K562 (cell line): ENCODE results near the gene PDE11A. TPM values are rescaled to one million over a fixed set of nuclear protein-coding genes. Genes with fewer than 3 reads are reported as not detected.

ENCODE experiments used
- ATAC-seq: fragments of 200-7000 bp; cut with Tn5 transposase; 3 replicates; pipeline ENCODE4 v1.9.1; 2020; ENCODE audit warnings: moderate library complexity
- BruUV-seq: library from RNA; stranded (reverse); fragments of 400-500 nt; replicated peaks from 2 replicates; lab custom pipeline; 2021; lab: Mats Ljungman, UMichigan
- CTCF ChIA-PET: fragments of 300-600 bp; formaldehyde crosslinking; extraction: SDS; loops from one replicate; lab custom pipeline; 2021; ENCODE audit warnings: low intra/inter-chr PET ratio; lab: Yijun Ruan, JAX
- POLR2A ChIA-PET: fragments of 300-600, 350-650 bp; sonication (Branson Sonifier 250); formaldehyde crosslinking; extraction: SDS; loops from one replicate; lab custom pipeline; 2021; ENCODE audit warnings: antibody characterized with exemption, inconsistent platforms; lab: Yijun Ruan, JAX
- DNase-seq, 4 experiments: peaks; one replicate each; pipeline versions ENCODE4 v3.0.0 to v3.0.0-alpha.2; 2011 to 2018; ENCODE audit warnings: low spot score in 3 of 4, mixed read lengths in 3 of 4; ENCODE audit errors: extremely low read depth in 1 of 4
- FAIRE-seq: peaks from 2 replicates; lab custom pipeline; 2011; peaks lifted over from hg19 to GRCh38; lab: Jason Lieb, UNC
- H2AFZ ChIP-seq: 2 replicates; pipeline ENCODE4 v1.6.0; 2011; ENCODE audit warnings: low read depth, low read length, control low read depth, inconsistent platforms
- H3K27ac ChIP-seq: fragments of 200-600 bp; 3 replicates; pipeline ENCODE4 v1.8.0; 2011; ENCODE audit warnings: low read depth, mild to moderate bottlenecking, control low read depth, inconsistent platforms, low read length, moderate library complexity, mixed read lengths; ENCODE audit errors: extremely low read depth
- H3K27me3 ChIP-seq, 2 experiments: fragments of 300-600 bp in 1 of 2; 2 replicates in 1 of 2; 3 replicates in 1 of 2; pipeline versions ENCODE4 v1.6.0 to v1.8.0; 2011; ENCODE audit warnings: inconsistent platforms in 2 of 2, low read length in 2 of 2, mild to moderate bottlenecking in 1 of 2, mixed read lengths in 1 of 2, moderate library complexity in 1 of 2; ENCODE audit not compliant: control insufficient read depth in 2 of 2, insufficient read depth in 2 of 2
- H3K36me3 ChIP-seq: fragments of 300-600 bp; 3 replicates; pipeline ENCODE4 v1.8.0; 2011; ENCODE audit warnings: mild to moderate bottlenecking, low read length, inconsistent platforms; ENCODE audit not compliant: control insufficient read depth, insufficient read depth
- H3K4me1 ChIP-seq, 2 experiments: fragments of 200-600 bp in 1 of 2; replicated peaks in 1 of 2; 2 replicates in 1 of 2; 3 replicates in 1 of 2; pipeline versions ENCODE4 v1.5.1 to v1.8.0; 2011; ENCODE audit warnings: inconsistent platforms in 2 of 2, low read length in 2 of 2, mild to moderate bottlenecking in 1 of 2, mixed read lengths in 1 of 2, moderate library complexity in 1 of 2; ENCODE audit not compliant: control insufficient read depth in 2 of 2, insufficient read depth in 2 of 2
- H3K4me2 ChIP-seq: 2 replicates; pipeline ENCODE4 v1.6.1; 2011; ENCODE audit warnings: low read length, control low read depth, inconsistent platforms, mixed read lengths; ENCODE audit not compliant: insufficient read depth
- H3K4me3 ChIP-seq: fragments of 200-600 bp; sonication (generic), shearing (Covaris generic); 2 replicates; pipeline ENCODE4 v1.5.1; 2016; ENCODE audit warnings: control low read depth, inconsistent platforms
- H3K79me2 ChIP-seq: fragments of 200-600 bp; 3 replicates; pipeline ENCODE4 v1.8.0; 2011; ENCODE audit warnings: low read length, inconsistent platforms; ENCODE audit not compliant: control insufficient read depth, insufficient read depth
- H3K9ac ChIP-seq, 2 experiments: 2 replicates each; pipeline versions ENCODE4 v1.6.0 to v1.6.1; 2011; ENCODE audit warnings: low read depth in 2 of 2, low read length in 2 of 2, control low read depth in 1 of 2, inconsistent platforms in 1 of 2, mild to moderate bottlenecking in 1 of 2, mixed read lengths in 1 of 2; ENCODE audit not compliant: insufficient read depth in 1 of 2
- H3K9me1 ChIP-seq: one replicate; pipeline ENCODE4 v1.6.0; 2011; ENCODE audit warnings: inconsistent platforms, mild to moderate bottlenecking, low read length, moderate library complexity; ENCODE audit not compliant: control insufficient read depth, insufficient read depth
- H3K9me3 ChIP-seq: replicated peaks from 2 replicates; pipeline ENCODE4 v1.5.1; 2011; ENCODE audit warnings: low read depth, low read length, inconsistent platforms; ENCODE audit not compliant: control insufficient read depth, insufficient read depth
- H4K20me1 ChIP-seq: replicated peaks from 2 replicates; pipeline ENCODE4 v1.6.1; 2011; ENCODE audit warnings: low read length, inconsistent platforms, mixed read lengths; ENCODE audit not compliant: control insufficient read depth, insufficient read depth
- HDGF ChIP-seq: fragments of 450-650 bp; IDR thresholded peaks from 2 replicates; pipeline ENCODE4 v1.6.1; 2016
- KLF13 ChIP-seq: fragments of 450-650 bp; IDR thresholded peaks from 2 replicates; pipeline ENCODE4 v1.6.1; 2016; ENCODE audit warnings: missing genetic modification characterization, low read depth, mild to moderate bottlenecking, missing compliant biosample characterization, moderate library complexity, borderline replicate concordance
- NCOA1 ChIP-seq: fragments of 450-650 bp; IDR thresholded peaks from 2 replicates; pipeline ENCODE4 v1.6.1; 2016; ENCODE audit warnings: low read depth
- POLR2A ChIP-seq: fragments of 450-650 bp; conservative IDR thresholded peaks from 2 replicates; pipeline ENCODE4 v1.6.1; 2016
- ZC3H4 ChIP-seq: sonication (generic); formaldehyde crosslinking; IDR thresholded peaks from 2 replicates; pipeline ENCODE4 v1.9.0; 2021; ENCODE audit warnings: missing genetic modification reagents, borderline replicate concordance
- ZNF395 ChIP-seq: fragments of 200-800 bp; sonication (Bioruptor generic); IDR thresholded peaks from 2 replicates; pipeline ENCODE4 v1.6.1; 2017; ENCODE audit warnings: missing genetic modification characterization, missing compliant biosample characterization
- WGBS: fragments of 100-300 bp; shearing (Covaris generic); methylation state at CpG from one replicate; pipeline ENCODE4 v1.1.6; 2016; ENCODE audit warnings: low coverage, mixed read lengths; ENCODE audit not compliant: insufficient coverage; ENCODE audit errors: missing lambda C conversion rate; 5-methylcytosine and 5-hydroxymethylcytosine counted together
- in situ Hi-C: fragments of 300-500 bp; cut with MboI; formaldehyde crosslinking; loops from 4 replicates; pipeline ENCODE4 v1.15.0; 2018; ENCODE audit warnings: inconsistent platforms, mixed read lengths
- intact Hi-C: fragments of 100-400 bp; cut with micrococcal nuclease; formaldehyde crosslinking; loops from 2 replicates; pipeline ENCODE4 v1.14.2; 2022
- polyA plus RNA-seq, 8 experiments: library from polyadenylated mRNA; depleted of rRNA in 4 of 8; stranded (reverse) in 5 of 8; unstranded in 3 of 8; fragments of >200 nt; fragmentation: Nextera tagmentation in 2 of 8; fragmentation: Illumina TruSeq in 1 of 8; extraction: Ambion mirVana in 2 of 8; extraction: Trizol in 1 of 8; gene quantifications; 2 replicates each; pipeline versions ENCODE4 v1.2.1 to v1.2.3, GENCODE V29; 2011 to 2014; ENCODE audit warnings: inconsistent platforms in 1 of 8, missing spikeins in 1 of 8
- total RNA-seq, 7 experiments: library from RNA; depleted of rRNA in 6 of 7; stranded (reverse); fragments of >200 nt in 6 of 7; fragmentation: Illumina TruSeq in 2 of 7; extraction: Trizol in 2 of 7; gene quantifications; 2 replicates each; pipeline versions ENCODE4 v1.2.1 to v1.2.3, GENCODE V29; 2011 to 2021; ENCODE audit warnings: low replicate concordance in 1 of 7
- TF ChIP-seq, protein P1 (sequence below): fragments of 250-450 bp; sonication (Bioruptor Pico); IDR thresholded peaks from 2 replicates; pipeline ENCODE4 v1.8.0; 2022; ENCODE audit warnings: moderate library complexity, mild to moderate bottlenecking, inconsistent platforms

PDE11A gene
- total and polyA plus RNA-seq, 9 of the 15 experiments (the other 6 are each of a cell fraction or from before 2014, with no cell fraction given) = 3.2 to 22.1 (median 5.7) TPM

GRCh38 chr2:177998006-177998405, 74.6 kb downstream of the PDE11A start:
- Histone ChIP-seq H3K4me1 (no peaks in the 10 kb centered on the region), H4K20me1 (no peaks in the 10 kb centered on the region), H3K4me3 (no peak overlapping the region), H3K4me2 (no peak overlapping the region), H2AFZ (no peak overlapping the region), H3K27ac (no peak overlapping the region), H3K36me3 (no peaks in the 10 kb centered on the region), H3K27me3 (peaks cover 0 to 2% of the 10 kb centered on the region in 2 experiments; a peak in 3 of 5 replicates), H3K79me2 (no peaks in the 10 kb centered on the region), H3K9me1 (no peaks in the 10 kb centered on the region), H3K9ac (no peak overlapping the region), H3K9me3 (no peaks in the 10 kb centered on the region)
- DNase-seq (no peak), ATAC-seq (no peak), FAIRE-seq (no peak)
- TF ChIP-seq KLF13 = no peak
- TF ChIP-seq HDGF = no peak
- TF ChIP-seq ZNF395 (CRISPR knock-in tag) = no peak
- TF ChIP-seq POLR2A = no peak
- TF ChIP-seq, protein P1, sequence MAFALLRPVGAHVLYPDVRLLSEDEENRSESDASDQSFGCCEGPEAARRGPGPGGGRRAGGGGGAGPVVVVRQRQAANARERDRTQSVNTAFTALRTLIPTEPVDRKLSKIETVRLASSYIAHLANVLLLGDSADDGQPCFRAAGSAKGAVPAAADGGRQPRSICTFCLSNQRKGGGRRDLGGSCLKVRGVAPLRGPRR = no peak
- TF ChIP-seq ZC3H4 (CRISPR knock-in tag) = no peak
- no peak for TF ChIP-seq NCOA1
- intact Hi-C loops (no loop called here), in situ Hi-C loops (no loop called here)
- WGBS = 3% methylated on average over 2 of the region's 2 CpGs
- BruUV-seq = no TSS peak
- POLR2A ChIA-PET = interaction anchor here (0.9 to 1.4 kb wide), 2 partner anchors 9 to 10 kb away, joined by 3 to 4 read pairs; no protein-coding TSS in a partner anchor
- CTCF ChIA-PET = no interaction called here
